Measurements from ENCODE around the gene ADAMTS2. TPM values are rescaled to one million over a fixed set of nuclear protein-coding genes. Genes with fewer than 3 reads are reported as not detected.

ADAMTS2 gene
- total RNA-seq, 8 experiments from 2014 or later = 0.14 to 1.4 (median 0.49) TPM

- no peak overlapping the region for H3K27ac ChIP-seq
- peaks cover 3 to 9% of the 10 kb centered on the region in 2 donors for H3K4me1 ChIP-seq (replicated peaks in 1 of 2)
- H3K4me3 ChIP-seq = no peak overlapping the region
- in situ Hi-C loops (cut with MboI; ENCODE audit: low pct_unique_long_range_greater_than_20kb in 2 of 9, low sequenced_read_pairs in 9 of 9, unreplicated experiment in 9 of 9) = no loop called here
- WGBS, 10 experiments = 20% methylated on average over 1 of the region's 8 CpGs; no CpG with 5 or more reads in 9 of the 10 experiments
- ATAC-seq (replicated peaks in 6 of 8) = no peak
Measured at GRCh38 chr5:179206366-179206765, 138.9 kb downstream of the ADAMTS2 start.

DNA sequence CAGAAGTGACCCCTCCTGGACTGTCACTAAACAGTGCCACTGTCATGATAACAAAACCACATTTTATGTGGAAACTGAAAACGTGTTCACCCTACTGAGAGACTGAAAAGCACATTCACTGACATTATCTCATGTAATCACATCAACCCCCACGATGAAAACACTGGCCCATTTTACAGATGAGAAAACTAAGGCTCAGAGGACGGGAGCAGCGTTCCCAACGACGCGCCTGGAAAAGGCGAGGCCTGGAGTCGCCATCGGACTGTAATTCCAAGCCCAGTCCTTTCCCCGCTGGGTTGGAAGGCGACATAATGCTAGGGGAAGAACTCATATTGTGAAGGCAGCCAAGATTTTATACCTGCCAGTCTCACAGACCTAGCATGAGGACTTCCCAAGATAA lies 140.0 kb downstream of the ADAMTS2 start:
- WGBS, 10 experiments = 60 to 100% (median 93%) methylated on average over 1 to 12 of the region's 12 CpGs; no CpG with 5 or more reads in 3 of the 10 experiments
- no peak overlapping the region for H3K27ac ChIP-seq
- H3K4me1 ChIP-seq (replicated peaks in 1 of 2) = peaks cover 3 to 9% of the 10 kb centered on the region in 2 donors
- in situ Hi-C loops (cut with MboI; ENCODE audit: low pct_unique_long_range_greater_than_20kb in 2 of 9, low sequenced_read_pairs in 9 of 9, unreplicated experiment in 9 of 9) = no loop called here
- H3K4me3 ChIP-seq = no peak overlapping the region
- no peak for ATAC-seq (replicated peaks in 6 of 8)

DNA sequence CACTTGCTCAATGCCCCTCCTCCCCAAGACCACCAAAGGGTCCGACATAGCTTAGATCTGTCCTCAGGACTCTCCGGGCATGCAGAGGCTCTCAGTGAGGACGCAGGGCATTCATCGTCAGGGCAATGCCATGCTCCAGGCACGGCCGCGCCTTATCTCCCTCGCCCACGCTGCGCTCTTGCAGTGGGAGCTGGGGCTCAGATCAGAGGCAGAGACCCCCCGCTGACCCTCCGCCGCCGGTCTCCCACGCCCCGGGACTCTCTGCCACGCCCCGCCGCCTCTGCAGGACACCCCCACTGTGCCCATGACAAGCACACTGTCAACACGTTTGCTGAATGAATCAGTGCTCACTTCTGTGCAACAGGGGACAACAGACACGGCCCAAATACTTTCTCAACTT lies 140.7 kb downstream of the ADAMTS2 start:
- H3K4me1 ChIP-seq (replicated peaks in 1 of 2) = peaks cover 0 to 3% of the 10 kb centered on the region in 2 donors
- ATAC-seq (replicated peaks in 6 of 8) = no peak
- in situ Hi-C loops (cut with MboI; ENCODE audit: low pct_unique_long_range_greater_than_20kb in 2 of 9, low sequenced_read_pairs in 9 of 9, unreplicated experiment in 9 of 9) = no loop called here
- H3K27ac ChIP-seq = no peak overlapping the region
- 60 to 100% (median 67%) methylated on average over 1 to 6 of the region's 21 CpGs; no CpG with 5 or more reads in 6 of the 10 experiments for WGBS, 10 experiments
- H3K4me3 ChIP-seq = no peak overlapping the region

GRCh38 chr5:179203248-179203647 lies 142.0 kb downstream of the ADAMTS2 start:
- H3K4me1 ChIP-seq (replicated peaks in 1 of 2) = no peaks in the 10 kb centered on the region
- WGBS, 10 experiments = 48% methylated on average over 2 of the region's 9 CpGs; no CpG with 5 or more reads in 9 of the 10 experiments
- H3K4me3 ChIP-seq = no peak overlapping the region
- in situ Hi-C loops (cut with MboI; ENCODE audit: low pct_unique_long_range_greater_than_20kb in 2 of 9, low sequenced_read_pairs in 9 of 9, unreplicated experiment in 9 of 9) = no loop called here
- H3K27ac ChIP-seq = no peak overlapping the region
- no peak for ATAC-seq (replicated peaks in 6 of 8)

DNA sequence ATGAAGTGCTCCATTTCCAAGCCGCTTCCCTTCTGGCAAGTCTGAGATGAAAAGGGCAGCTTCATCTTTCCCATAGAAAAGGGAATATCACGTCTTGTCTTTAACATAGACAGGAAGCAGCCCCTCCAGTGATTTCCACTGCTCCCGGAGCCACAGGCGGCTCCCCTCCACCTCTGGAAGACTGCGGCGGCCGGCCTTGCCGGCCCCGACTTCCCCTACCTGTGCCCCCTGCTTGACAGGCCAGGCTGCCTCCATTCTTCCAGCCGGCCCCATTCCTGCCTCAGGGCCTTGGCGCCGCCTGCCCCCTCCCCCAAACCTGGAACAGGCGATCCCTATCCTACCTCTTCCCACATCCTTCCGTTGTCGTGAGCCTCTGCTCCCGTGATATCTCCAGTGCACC lies 143.3 kb downstream of the ADAMTS2 start:
- no peak for ATAC-seq (replicated peaks in 6 of 8)
- WGBS, 10 experiments = 69 to 100% (median 97%) methylated on average over 1 to 5 of the region's 16 CpGs; no CpG with 5 or more reads in 4 of the 10 experiments
- Histone ChIP-seq H3K27ac (no peak overlapping the region), H3K4me1 (replicated peaks in 1 of 2) (no peaks in the 10 kb centered on the region), H3K4me3 (no peak overlapping the region)
- in situ Hi-C loops (cut with MboI; ENCODE audit: low pct_unique_long_range_greater_than_20kb in 2 of 9, low sequenced_read_pairs in 9 of 9, unreplicated experiment in 9 of 9) = no loop called here

GRCh38 chr5:179199246-179199645 lies 146.0 kb downstream of the ADAMTS2 start:
- WGBS, 10 experiments = 78 to 100% (median 100%) methylated on average over 1 to 4 of the region's 11 CpGs; no CpG with 5 or more reads in 7 of the 10 experiments
- H3K4me1 ChIP-seq (replicated peaks in 1 of 2) = no peaks in the 10 kb centered on the region
- in situ Hi-C loops (cut with MboI; ENCODE audit: low pct_unique_long_range_greater_than_20kb in 2 of 9, low sequenced_read_pairs in 9 of 9, unreplicated experiment in 9 of 9) = no loop called here
- ATAC-seq (replicated peaks in 6 of 8) = no peak
- H3K4me3 ChIP-seq = no peak overlapping the region
- H3K27ac ChIP-seq = no peak overlapping the region

DNA sequence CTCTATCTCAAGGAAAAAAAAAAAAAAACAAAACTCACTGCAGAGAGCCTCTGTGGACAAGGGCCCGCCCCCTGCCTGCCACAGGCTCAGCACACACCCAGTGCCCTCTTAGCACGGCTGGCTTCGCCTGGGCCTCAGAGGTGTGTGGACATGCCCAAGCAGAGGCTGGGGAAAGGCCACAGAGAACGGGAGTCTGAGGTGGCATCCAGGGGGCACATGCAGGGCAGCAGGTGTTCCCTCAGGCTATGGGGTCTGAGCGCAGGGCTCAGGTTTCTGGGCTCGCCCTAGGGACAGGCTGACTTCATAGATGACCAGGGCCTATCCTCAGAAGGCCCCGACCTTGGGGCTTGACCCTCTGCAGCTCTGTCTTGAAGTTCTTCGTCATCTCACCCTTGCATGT lies 146.4 kb downstream of the ADAMTS2 start:
- H3K4me1 ChIP-seq (replicated peaks in 1 of 2) = no peaks in the 10 kb centered on the region
- H3K27ac ChIP-seq = no peak overlapping the region
- in situ Hi-C loops (cut with MboI; ENCODE audit: low pct_unique_long_range_greater_than_20kb in 2 of 9, low sequenced_read_pairs in 9 of 9, unreplicated experiment in 9 of 9) = no loop called here
- H3K4me3 ChIP-seq = no peak overlapping the region
- WGBS, 10 experiments = 80 to 94% (median 94%) methylated on average over 1 to 3 of the region's 8 CpGs; no CpG with 5 or more reads in 7 of the 10 experiments
- peak in 5 of 8 experiments; percentile 31 to 55 (median 38) for ATAC-seq (replicated peaks in 6 of 8)

- H3K4me1 ChIP-seq (replicated peaks in 1 of 2) = no peaks in the 10 kb centered on the region
- no peak overlapping the region for H3K4me3 ChIP-seq
- no peak overlapping the region for H3K27ac ChIP-seq
- in situ Hi-C loops (cut with MboI; ENCODE audit: low pct_unique_long_range_greater_than_20kb in 2 of 9, low sequenced_read_pairs in 9 of 9, unreplicated experiment in 9 of 9) = no loop called here
- 40 to 100% (median 83%) methylated on average over 1 to 10 of the region's 10 CpGs; no CpG with 5 or more reads in 1 of the 10 experiments for WGBS, 10 experiments
- no peak for ATAC-seq (replicated peaks in 6 of 8)
Measured at GRCh38 chr5:179196405-179197079, 148.7 kb downstream of the ADAMTS2 start.

DNA sequence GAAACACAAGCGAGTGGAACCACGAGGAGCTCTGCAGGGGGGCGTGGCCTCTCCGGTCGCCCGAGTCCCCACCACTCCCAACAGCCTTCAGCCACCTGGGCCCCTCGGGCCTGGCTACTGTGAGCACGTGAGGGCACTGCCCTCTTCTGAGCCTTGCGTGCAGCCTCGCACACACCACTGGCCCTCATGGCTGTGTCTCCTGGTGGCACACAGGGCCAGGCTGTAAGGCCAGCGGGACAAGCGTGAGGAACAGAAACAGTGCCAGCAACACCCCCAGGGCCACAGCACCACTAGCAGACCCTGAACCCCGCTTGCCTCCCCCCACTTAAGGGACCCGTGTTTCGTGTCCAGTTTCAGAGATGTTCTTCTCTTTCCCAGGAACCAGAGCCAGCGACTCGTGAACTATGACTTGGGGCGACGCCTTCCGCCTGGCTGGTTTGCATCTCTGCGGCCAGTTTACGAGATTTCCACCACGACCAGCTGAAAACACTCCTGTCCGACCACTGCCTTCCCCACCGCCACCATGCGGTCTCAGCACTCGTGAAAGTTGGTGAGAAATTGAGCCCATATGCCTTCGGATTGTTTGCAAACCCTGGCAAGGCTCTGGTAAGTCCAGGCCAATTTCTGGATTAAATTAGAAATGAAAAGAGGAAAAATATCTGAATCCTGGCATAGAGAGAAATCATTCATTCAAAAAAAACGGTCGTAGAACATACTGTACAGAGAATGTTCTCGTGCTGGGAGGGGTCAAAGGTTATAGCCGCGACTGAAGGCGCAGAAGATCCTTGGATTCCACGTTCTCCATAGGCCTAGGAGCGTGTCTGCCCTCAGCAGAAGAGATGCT lies 149.5 kb downstream of the ADAMTS2 start:
- ATAC-seq (replicated peaks in 6 of 8) = no peak
- Histone ChIP-seq H3K4me1 (replicated peaks in 1 of 2) (peaks cover 0 to 5% of the 10 kb centered on the region in 2 donors), H3K27ac (no peak overlapping the region), H3K4me3 (no peak overlapping the region)
- WGBS, 10 experiments = 23 to 100% (median 89%) methylated on average over 1 to 26 of the region's 36 CpGs; no CpG with 5 or more reads in 2 of the 10 experiments
- in situ Hi-C loops (cut with MboI; ENCODE audit: low pct_unique_long_range_greater_than_20kb in 2 of 9, low sequenced_read_pairs in 9 of 9, unreplicated experiment in 9 of 9) = no loop called here

- 74 to 100% (median 92%) methylated on average over 1 to 10 of the region's 19 CpGs; no CpG with 5 or more reads in 5 of the 10 experiments for WGBS, 10 experiments
- peaks cover 0 to 5% of the 10 kb centered on the region in 2 donors for H3K4me1 ChIP-seq (replicated peaks in 1 of 2)
- H3K4me3 ChIP-seq = no peak overlapping the region
- no peak for ATAC-seq (replicated peaks in 6 of 8)
- in situ Hi-C loops (cut with MboI; ENCODE audit: low pct_unique_long_range_greater_than_20kb in 2 of 9, low sequenced_read_pairs in 9 of 9, unreplicated experiment in 9 of 9) = no loop called here
- H3K27ac ChIP-seq = no peak overlapping the region
Measured at GRCh38 chr5:179194941-179195381, 150.3 kb downstream of the ADAMTS2 start.

GRCh38 chr5:179194201-179194910 lies 150.9 kb downstream of the ADAMTS2 start:
- Histone ChIP-seq H3K4me1 (replicated peaks in 1 of 2) (peaks cover 0 to 5% of the 10 kb centered on the region in 2 donors), H3K27ac (no peak overlapping the region), H3K4me3 (no peak overlapping the region)
- 60 to 100% (median 69%) methylated on average over 1 to 4 of the region's 15 CpGs; no CpG with 5 or more reads in 5 of the 10 experiments for WGBS, 10 experiments
- ATAC-seq (replicated peaks in 6 of 8) = no peak
- in situ Hi-C loops (cut with MboI; ENCODE audit: low pct_unique_long_range_greater_than_20kb in 2 of 9, low sequenced_read_pairs in 9 of 9, unreplicated experiment in 9 of 9) = no loop called here

- in situ Hi-C loops (cut with MboI; ENCODE audit: low pct_unique_long_range_greater_than_20kb in 2 of 9, low sequenced_read_pairs in 9 of 9, unreplicated experiment in 9 of 9) = no loop called here
- 50 to 100% (median 94%) methylated on average over 1 to 4 of the region's 11 CpGs; no CpG with 5 or more reads in 4 of the 10 experiments for WGBS, 10 experiments
- no peak overlapping the region for H3K4me3 ChIP-seq
- ATAC-seq (replicated peaks in 6 of 8) = no peak
- H3K4me1 ChIP-seq (replicated peaks in 1 of 2) = peaks cover 0 to 5% of the 10 kb centered on the region in 2 donors
- no peak overlapping the region for H3K27ac ChIP-seq
Measured at GRCh38 chr5:179193746-179194145, 151.5 kb downstream of the ADAMTS2 start.

All from motor neuron (in vitro differentiated cells).